NAMALWA (cell line): Measurements from ENCODE around the gene PYGO2.

ENCODE experiments used
- DNase-seq: peaks from one replicate; pipeline ENCODE4 v3.0.0-alpha.2; 2015; ENCODE audit warnings: low spot score

Gene PYGO2

GRCh38 chr1:154943649-154944400, 17.8 kb downstream of the PYGO2 start:
- DNase-seq, result peak; percentile 95

GRCh38 chr1:154941333-154942013, 20.1 kb downstream of the PYGO2 start:
- DNase-seq, result no peak

- DNase-seq, result no peak
Observed at GRCh38 chr1:154940651-154941194, 20.9 kb downstream of the PYGO2 start.

- no peak for DNase-seq
Observed at GRCh38 chr1:154940213-154940560, 21.4 kb downstream of the PYGO2 start.

- no peak for DNase-seq
Observed at GRCh38 chr1:154938604-154939399, 22.8 kb downstream of the PYGO2 start.

GRCh38 chr1:154937988-154938386, 23.6 kb downstream of the PYGO2 start:
- no peak for DNase-seq

GRCh38 chr1:154937085-154937987, 24.2 kb downstream of the PYGO2 start:
- peak; percentile 99 for DNase-seq

- peak; percentile 99 for DNase-seq
Observed at GRCh38 chr1:154936555-154937084, 25.0 kb downstream of the PYGO2 start, which contains the start of gene PMVK. PMVK (minus strand) TSS chr1:154936719; CDS start chr1:154936685, 34 bp downstream.

GRCh38 chr1:154935749-154936554, 25.6 kb downstream of the PYGO2 start:
- no peak for DNase-seq

GRCh38 chr1:154934358-154934948, 27.1 kb downstream of the PYGO2 start:
- no peak for DNase-seq

GRCh38 chr1:154931940-154932487, 29.6 kb downstream of the PYGO2 start:
- no peak for DNase-seq

GRCh38 chr1:154926201-154926600, 35.4 kb downstream of the PYGO2 start:
- DNase-seq, result no peak

GRCh38 chr1:154925335-154926170, 36.0 kb downstream of the PYGO2 start:
- DNase-seq, result no peak

- DNase-seq, result no peak
Observed at GRCh38 chr1:154923695-154924094, 37.9 kb downstream of the PYGO2 start.

GRCh38 chr1:154913273-154913672, 48.3 kb downstream of the PYGO2 start:
- DNase-seq, result no peak

- no peak for DNase-seq
Observed at GRCh38 chr1:154912755-154913154, 48.8 kb downstream of the PYGO2 start.

GRCh38 chr1:154911691-154912550, 49.7 kb downstream of the PYGO2 start:
- DNase-seq, result no peak

GRCh38 chr1:154910851-154911250, 50.7 kb downstream of the PYGO2 start:
- DNase-seq, result no peak
